Gastroesophageal sphincter (tissue), 3 donors: ENCODE results near the gene SSH2.

Experiments used
- CTCF ChIP-seq, 4 experiments: fragments of 200-600 bp in 2 of 4; fragments of 450-650 bp in 2 of 4; sonication (generic) in 1 of 4; IDR thresholded peaks; one replicate each; pipeline ENCODE4 v1.5.1; 2017 to 2019; ENCODE audit warnings: antibody characterized with exemption in 4 of 4, mild to moderate bottlenecking in 2 of 4, moderate library complexity in 2 of 4
- POLR2A ChIP-seq, 2 donors: fragments of 450-650 bp; IDR thresholded peaks; one replicate each; pipeline ENCODE4 v1.6.1; 2017; ENCODE audit warnings: antibody characterized with exemption in 2 of 2, mild to moderate bottlenecking in 2 of 2, moderate library complexity in 1 of 2

- TF ChIP-seq CTCF (IDR thresholded peaks at IDR 0.05) (no peak), POLR2A (IDR thresholded peaks at IDR 0.05) (no peak)
Measured at GRCh38 chr17:29628644-29629043, 301.4 kb downstream of the SSH2 start.
